Lung (tissue), 12 donors: ENCODE measurements around the gene INCENP. TPM values are rescaled to one million over a fixed set of nuclear protein-coding genes. Genes with fewer than 3 reads are reported as not detected.

ENCODE experiments used
- ATAC-seq: fragments of 200-7000 bp; cut with Tn5 transposase; one replicate; pipeline ENCODE4 v1.9.1; 2020; ENCODE audit warnings: moderate number of reproducible peaks; ENCODE audit not compliant: insufficient read depth, low FRiP score
- DNase-seq, 3 donors: peaks; one replicate each; pipeline ENCODE4 v3.0.0-alpha.2; 2013 to 2017
- H3K27ac ChIP-seq, 2 donors: one replicate each; pipeline ENCODE4 v1.5.1; 2013; ENCODE audit warnings: mild to moderate bottlenecking in 2 of 2, moderate library complexity in 2 of 2, control low read depth in 1 of 2, inconsistent platforms in 1 of 2, low read depth in 1 of 2, low read length in 1 of 2
- H3K27me3 ChIP-seq, 3 donors: one replicate each; pipeline ENCODE4 v1.5.1; 2013; ENCODE audit warnings: low read length in 2 of 3; ENCODE audit not compliant: control insufficient read depth in 3 of 3, insufficient read depth in 3 of 3
- H3K36me3 ChIP-seq, 4 donors: one replicate each; pipeline ENCODE4 v1.5.1; 2013; ENCODE audit warnings: low read length in 4 of 4, mild to moderate bottlenecking in 1 of 4, moderate library complexity in 1 of 4; ENCODE audit not compliant: control insufficient read depth in 4 of 4, insufficient read depth in 4 of 4
- H3K4me1 ChIP-seq, 5 donors: one replicate each; pipeline ENCODE4 v1.5.1; 2013; ENCODE audit warnings: low read length in 5 of 5, mild to moderate bottlenecking in 2 of 5, moderate library complexity in 1 of 5; ENCODE audit not compliant: control insufficient read depth in 5 of 5, insufficient read depth in 5 of 5
- H3K4me3 ChIP-seq: one replicate; pipeline ENCODE4 v1.5.1; 2013; ENCODE audit warnings: mild to moderate bottlenecking, control low read depth, moderate library complexity
- H3K9ac ChIP-seq, 2 donors: one replicate each; pipeline ENCODE4 v1.5.1; 2013; ENCODE audit warnings: low read length in 2 of 2, control low read depth in 1 of 2; ENCODE audit not compliant: insufficient read depth in 1 of 2
- H3K9me3 ChIP-seq, 4 donors: one replicate each; pipeline ENCODE4 v1.5.1; 2013; ENCODE audit warnings: low read length in 3 of 4, mild to moderate bottlenecking in 1 of 4, moderate library complexity in 1 of 4; ENCODE audit not compliant: control insufficient read depth in 4 of 4, insufficient read depth in 3 of 4
- WGBS, 2 donors: extraction: QIAGEN DNeasy Blood & Tissue Kit; methylation state at CpG; one replicate each; pipeline ENCODE4 v1.1.7; 2013; 5-methylcytosine and 5-hydroxymethylcytosine counted together
- polyA plus RNA-seq, 2 donors: library from polyadenylated mRNA; stranded (reverse); fragments of 200-250 nt; gene quantifications; one replicate each; pipeline ENCODE4 v1.2.1, GENCODE V29; 2013
- total RNA-seq, 2 donors: library from RNA; depleted of rRNA in 1 of 2; stranded (reverse); fragments of >200 nt in 1 of 2; gene quantifications; one replicate each; pipeline ENCODE4 v1.2.1, GENCODE V29; 2014 to 2021
- TF ChIP-seq, protein P1 (sequence below): IDR thresholded peaks from 2 replicates; pipeline ENCODE4 v1.5.1; 2012; ENCODE audit warnings: mild to moderate bottlenecking; ENCODE audit errors: control extremely low read depth, extremely low read depth
- donor health status: control.
- donor health status: control.
- donor health status: Bipolar disorder and iron deficiency.
- donor health status: healthy.
- donor health status: DM: yes; HTN: yes; CAD: no.

INCENP gene
- total and polyA plus RNA-seq, 4 donors, result 3.8 to 14.1 (median 10.0) TPM

DNA sequence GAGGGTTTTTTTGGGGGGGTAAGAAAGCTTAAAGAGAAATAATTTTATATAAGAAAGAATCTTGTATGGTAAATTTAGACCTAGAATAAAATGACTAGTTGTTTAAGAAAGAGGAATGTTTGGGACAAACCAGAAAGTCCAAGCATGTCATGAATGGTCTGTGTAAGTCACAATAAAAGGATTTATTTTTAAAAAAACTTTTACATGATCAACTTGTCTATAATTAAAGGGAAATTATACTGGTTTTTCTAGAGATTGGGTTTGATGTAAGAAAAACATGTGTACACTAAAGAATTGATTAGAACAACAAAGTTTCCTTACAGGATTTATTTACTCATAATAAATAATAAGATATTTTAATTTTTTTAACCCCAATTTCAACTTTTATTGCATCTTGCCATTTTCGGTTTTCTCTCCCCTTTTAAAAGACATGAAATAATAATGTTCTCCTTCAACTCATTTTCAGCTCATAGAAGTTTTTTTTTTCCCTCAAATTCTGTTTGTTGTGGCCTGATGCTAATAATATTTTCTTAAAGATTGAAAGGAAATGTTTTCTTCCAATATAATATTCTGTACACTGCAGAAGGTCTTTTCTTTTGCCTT is 35.4 kb upstream of the INCENP start:
- Histone ChIP-seq H3K4me1 (no peaks in the 10 kb centered on the region), H3K9ac (no peak overlapping the region), H3K9me3 (peaks cover 0 to 6% (median under 1%) of the 10 kb centered on the region in 4 donors), H3K27ac (no peak overlapping the region), H3K27me3 (no peaks in the 10 kb centered on the region), H3K36me3 (no peaks in the 10 kb centered on the region), H3K4me3 (no peak overlapping the region)
- WGBS, 2 donors, result 45 to 73% methylated on average over 1 of the region's 1 CpG
- no peak for DNase-seq
- no peak for ATAC-seq
- TF ChIP-seq, protein P1, sequence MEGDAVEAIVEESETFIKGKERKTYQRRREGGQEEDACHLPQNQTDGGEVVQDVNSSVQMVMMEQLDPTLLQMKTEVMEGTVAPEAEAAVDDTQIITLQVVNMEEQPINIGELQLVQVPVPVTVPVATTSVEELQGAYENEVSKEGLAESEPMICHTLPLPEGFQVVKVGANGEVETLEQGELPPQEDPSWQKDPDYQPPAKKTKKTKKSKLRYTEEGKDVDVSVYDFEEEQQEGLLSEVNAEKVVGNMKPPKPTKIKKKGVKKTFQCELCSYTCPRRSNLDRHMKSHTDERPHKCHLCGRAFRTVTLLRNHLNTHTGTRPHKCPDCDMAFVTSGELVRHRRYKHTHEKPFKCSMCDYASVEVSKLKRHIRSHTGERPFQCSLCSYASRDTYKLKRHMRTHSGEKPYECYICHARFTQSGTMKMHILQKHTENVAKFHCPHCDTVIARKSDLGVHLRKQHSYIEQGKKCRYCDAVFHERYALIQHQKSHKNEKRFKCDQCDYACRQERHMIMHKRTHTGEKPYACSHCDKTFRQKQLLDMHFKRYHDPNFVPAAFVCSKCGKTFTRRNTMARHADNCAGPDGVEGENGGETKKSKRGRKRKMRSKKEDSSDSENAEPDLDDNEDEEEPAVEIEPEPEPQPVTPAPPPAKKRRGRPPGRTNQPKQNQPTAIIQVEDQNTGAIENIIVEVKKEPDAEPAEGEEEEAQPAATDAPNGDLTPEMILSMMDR, result no peak

DNA sequence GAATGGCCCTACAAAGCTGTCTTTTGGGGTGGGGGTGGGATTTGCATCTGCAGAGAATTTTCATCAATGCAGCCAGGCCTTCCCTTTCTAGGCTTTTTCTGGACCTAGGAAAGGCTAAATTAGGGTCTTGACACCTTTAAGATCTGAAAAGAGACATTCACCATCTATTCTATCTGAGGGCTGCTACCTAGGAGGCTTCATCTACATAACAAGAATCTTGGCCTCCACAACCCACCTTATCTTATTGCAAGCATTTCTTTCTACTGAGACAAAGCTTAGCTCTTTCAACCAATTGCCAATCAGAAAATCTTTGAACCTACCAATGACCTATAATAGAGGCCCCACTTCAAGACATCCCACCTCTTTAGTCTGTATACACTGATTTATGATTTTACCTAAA is 20.7 kb upstream of the INCENP start:
- H3K9ac ChIP-seq, result no peak overlapping the region
- DNase-seq (no peak), ATAC-seq (no peak)
- H3K4me3 ChIP-seq, result no peak overlapping the region
- H3K36me3 ChIP-seq, result no peaks in the 10 kb centered on the region
- H3K9me3 ChIP-seq, result no peaks in the 10 kb centered on the region
- no peaks in the 10 kb centered on the region for H3K27me3 ChIP-seq
- H3K27ac ChIP-seq, result no peak overlapping the region
- H3K4me1 ChIP-seq, result peaks cover 0 to 13% (median 3%) of the 10 kb centered on the region in 5 donors
- TF ChIP-seq, protein P1, result no peak

DNA sequence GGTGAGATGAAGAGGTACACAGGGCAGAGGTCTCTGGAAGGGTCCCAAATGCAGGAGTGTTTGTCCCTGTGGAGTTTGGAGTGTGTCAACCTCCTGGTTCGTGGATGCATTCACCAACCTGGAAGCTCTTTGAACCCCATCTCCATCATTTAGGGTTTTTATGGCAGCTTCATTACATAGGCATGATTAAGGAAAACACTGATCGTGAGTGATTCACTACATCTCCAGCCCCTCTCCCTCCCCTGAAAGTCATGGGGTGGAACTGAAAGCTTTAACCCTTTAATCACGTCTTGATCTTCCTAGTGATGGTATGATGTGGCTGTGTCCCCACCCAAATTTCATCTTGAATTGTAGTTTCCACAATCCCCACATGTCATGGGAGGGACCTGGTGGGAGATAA is 19.8 kb upstream of the INCENP start:
- H3K4me3 ChIP-seq, result no peak overlapping the region
- WGBS, 2 donors, result 60 to 63% methylated on average over 3 of the region's 3 CpGs
- ATAC-seq, result no peak
- H3K27me3 ChIP-seq, result no peaks in the 10 kb centered on the region
- no peak overlapping the region for H3K9ac ChIP-seq
- TF ChIP-seq, protein P1, result no peak
- H3K4me1 ChIP-seq, result peaks cover 0 to 13% (median 3%) of the 10 kb centered on the region in 5 donors
- no peak for DNase-seq
- no peak overlapping the region for H3K27ac ChIP-seq
- no peaks in the 10 kb centered on the region for H3K36me3 ChIP-seq
- H3K9me3 ChIP-seq, result no peaks in the 10 kb centered on the region
